ENCODE measurements around the gene TLE1. TPM values are rescaled to one million over a fixed set of nuclear protein-coding genes. Genes with fewer than 3 reads are reported as not detected.
"Not testable (repeated sequence)": the region's sequence is repeated elsewhere in the genome, so short reads cannot be mapped to it uniquely, and the experiment has no call there.

Gene TLE1
- total RNA-seq, 1 donor from 2014 or later, result 10.2 TPM

DNA sequence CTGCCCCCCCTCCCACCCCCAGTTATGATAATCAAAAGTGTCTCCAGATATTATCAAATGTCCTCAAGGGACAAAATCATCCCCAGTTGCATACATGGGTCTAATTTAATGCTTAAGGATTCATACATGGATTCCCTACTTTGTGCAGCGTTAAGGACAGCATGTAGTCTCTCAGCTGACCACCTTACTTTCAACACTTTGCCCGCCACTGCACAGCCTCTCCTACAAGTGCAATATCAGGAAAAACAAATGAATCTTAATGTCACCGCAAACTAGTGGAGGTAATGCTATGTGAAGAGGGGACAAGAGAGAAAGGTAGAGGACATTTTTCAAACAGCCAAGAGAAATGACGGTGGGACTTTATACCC, 78.6 kb downstream of the TLE1 start:
- DNase-seq (no peak), ATAC-seq (no peak)
- intact Hi-C loops (cut with micrococcal nuclease), result no loop called here

- DNase-seq, result no peak
- no peak for ATAC-seq
- intact Hi-C loops (cut with micrococcal nuclease), result no loop called here
Measured at GRCh38 chr9:81609782-81610739, 79.3 kb downstream of the TLE1 start.

DNA sequence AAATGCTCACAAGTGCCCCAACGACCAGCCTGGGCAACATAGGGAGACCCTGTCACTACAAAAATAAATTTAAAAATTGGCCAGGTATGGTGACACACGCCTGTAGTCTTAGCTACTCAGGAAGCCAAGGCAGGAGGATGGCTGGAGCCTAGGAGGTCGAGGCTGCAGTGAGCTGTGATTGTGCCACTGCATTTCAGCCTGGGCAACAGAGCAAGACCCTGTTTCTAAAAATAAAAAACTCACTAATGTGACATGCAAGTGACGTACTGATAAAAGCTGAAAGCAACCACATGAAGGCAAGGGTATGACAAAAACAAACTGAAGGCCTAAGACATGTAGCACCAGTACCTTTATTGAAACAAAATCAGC, 81.1 kb downstream of the TLE1 start:
- intact Hi-C loops (cut with micrococcal nuclease), result no loop called here
- no peak for DNase-seq
- no peak for ATAC-seq

DNA sequence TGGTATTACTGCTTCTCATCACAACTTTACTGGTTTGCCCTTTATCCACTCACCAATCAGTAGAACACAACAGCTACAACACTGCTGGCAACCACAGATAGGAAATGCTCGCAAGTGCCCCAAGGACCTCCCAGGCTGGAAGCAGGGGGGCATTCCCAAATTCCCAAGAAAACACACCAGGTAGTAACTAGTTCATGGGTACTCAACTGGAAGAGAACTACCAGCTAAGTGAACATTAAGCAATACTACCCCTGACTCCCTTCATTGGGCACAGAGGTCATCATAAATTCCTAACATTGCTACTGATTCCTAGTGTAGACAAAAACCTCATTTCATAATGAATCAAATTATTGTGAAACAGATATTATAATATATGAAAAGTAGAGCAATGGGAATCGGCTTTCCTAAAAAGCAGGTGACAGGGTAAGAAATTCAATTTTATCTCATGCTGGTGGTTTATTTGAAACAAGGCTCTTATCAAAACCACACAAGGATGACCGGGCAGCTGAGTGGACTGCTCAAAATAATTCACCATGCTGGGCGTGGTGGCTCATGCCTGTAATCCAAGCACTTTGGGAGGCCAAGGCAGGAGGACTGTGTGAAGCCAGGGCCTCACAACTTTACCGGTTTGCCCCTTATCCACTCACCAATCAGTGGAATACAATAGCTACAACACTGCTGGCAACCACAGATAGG, 81.6 kb downstream of the TLE1 start:
- ATAC-seq (no peak), DNase-seq (no peak)
- intact Hi-C loops (cut with micrococcal nuclease), result no loop called here

DNA sequence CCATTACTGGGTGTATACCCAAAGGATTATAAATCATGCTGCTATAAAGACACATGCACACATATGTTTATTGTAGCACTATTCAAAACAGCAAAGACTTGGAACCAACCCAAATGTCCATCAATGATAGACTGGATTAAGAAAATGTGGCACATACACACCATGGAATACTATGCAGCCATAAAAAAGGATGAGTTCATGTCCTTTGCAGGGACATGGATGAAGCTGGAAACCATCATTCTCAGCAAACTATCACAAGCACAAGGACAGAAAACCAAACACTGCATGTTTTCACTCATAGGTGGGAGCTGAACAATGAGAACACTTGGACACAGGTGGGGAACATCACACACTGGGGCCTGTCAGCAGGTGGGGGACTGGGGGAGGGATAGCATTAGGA, 83.1 kb downstream of the TLE1 start:
- intact Hi-C loops (cut with micrococcal nuclease); ATAC-seq; DNase-seq: not testable (repeated sequence)

DNA sequence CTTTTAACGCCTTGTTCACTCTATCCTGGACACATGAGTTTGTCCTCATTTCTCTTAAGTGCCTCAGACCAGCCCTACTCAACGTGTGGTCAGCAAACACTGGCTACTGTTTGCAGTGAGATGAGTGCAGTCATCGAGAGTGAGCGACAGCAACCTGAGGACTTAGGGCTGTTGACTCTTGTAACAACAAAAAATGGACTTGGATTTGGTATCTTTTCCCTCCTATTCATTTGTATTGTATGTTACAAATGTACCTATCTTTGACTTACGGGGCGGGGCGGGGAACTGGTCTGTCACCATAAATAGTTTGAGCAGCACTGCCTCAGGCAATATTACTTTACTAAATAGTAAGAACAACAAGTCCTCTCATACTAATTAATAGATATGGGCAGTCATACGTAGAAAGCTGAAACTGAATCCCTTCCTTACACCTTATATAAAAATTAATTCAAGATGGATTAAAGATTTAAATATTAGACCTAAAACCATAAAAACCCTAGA, 84.1 kb downstream of the TLE1 start:
- intact Hi-C loops (cut with micrococcal nuclease), result no loop called here
- ATAC-seq (no peak), DNase-seq (no peak)

- intact Hi-C loops (cut with micrococcal nuclease), result no loop called here
- DNase-seq (no peak), ATAC-seq (no peak)
Measured at GRCh38 chr9:81604306-81605169, 84.8 kb downstream of the TLE1 start.

GRCh38 chr9:81602887-81603680, 86.3 kb downstream of the TLE1 start:
- intact Hi-C loops (cut with micrococcal nuclease), result no loop called here
- no peak for DNase-seq
- ATAC-seq, result no peak

DNA sequence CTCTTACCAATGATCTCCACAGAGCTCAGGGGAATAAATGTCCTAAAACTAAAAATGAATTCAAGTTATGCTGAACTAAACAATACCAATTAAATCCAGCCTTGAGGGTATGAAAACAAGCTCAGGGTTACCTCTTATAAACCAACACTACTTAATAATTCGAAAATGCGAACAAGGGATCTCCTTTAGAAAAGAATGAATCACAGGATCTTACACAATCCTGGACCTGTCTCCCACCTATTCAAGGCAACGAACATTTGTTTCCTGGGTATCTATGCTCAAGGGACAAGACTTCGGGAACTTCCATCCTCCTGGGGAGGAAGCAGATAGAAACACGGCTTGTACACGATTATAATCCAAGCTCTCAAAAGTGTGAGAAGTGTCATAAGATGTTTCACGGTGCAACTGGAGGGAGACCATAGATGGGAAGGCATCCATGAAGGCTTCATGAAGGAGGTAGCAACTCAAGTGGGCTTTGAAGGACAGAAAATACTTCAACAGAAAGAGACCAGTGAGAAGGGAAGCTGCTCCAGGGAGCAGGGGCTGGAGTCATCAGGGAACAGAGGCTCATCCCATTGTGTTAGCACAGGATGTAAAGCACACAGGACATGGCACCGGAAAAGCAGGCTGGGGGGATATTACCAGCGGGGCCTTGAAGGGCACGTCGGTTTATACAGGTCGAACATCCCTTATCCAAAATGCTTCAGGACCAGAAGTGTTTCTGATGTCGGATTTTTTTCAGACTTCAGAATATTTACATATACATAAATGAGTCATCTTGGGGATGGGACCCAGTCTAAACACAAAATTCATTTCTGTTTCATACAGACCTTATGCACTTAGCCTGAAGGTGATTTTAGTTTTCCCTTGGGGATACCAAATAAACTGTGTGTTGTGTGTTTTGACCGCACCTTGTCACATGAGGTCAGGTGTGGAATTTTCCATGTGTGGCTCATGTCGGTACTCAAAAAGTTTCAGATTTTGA, 87.4 kb downstream of the TLE1 start:
- no peak for ATAC-seq
- DNase-seq, result no peak
- intact Hi-C loops (cut with micrococcal nuclease), result no loop called here

GRCh38 chr9:81600631-81601030, 88.7 kb downstream of the TLE1 start:
- intact Hi-C loops (cut with micrococcal nuclease), result no loop called here
- DNase-seq (no peak), ATAC-seq (no peak)

DNA sequence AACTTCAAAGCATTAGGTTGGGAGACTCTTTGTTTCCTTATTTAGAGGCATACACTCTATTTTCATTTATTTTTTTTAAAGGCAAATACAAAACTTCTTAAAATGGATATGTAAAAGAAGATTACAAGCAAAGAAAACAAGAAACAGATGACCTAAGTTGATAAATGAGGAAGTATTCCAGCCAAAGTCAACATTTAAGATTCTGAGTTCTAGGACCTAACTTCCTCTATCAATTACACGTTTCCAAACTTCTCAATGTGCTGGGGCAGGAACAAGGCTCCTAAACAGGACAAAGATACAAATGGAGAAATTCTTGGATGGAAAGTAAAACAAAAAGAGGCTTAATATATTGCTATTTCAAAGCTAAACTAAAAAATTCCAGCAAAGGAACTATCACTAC, 89.5 kb downstream of the TLE1 start:
- intact Hi-C loops (cut with micrococcal nuclease), result no loop called here
- DNase-seq (no peak), ATAC-seq (no peak)

DNA sequence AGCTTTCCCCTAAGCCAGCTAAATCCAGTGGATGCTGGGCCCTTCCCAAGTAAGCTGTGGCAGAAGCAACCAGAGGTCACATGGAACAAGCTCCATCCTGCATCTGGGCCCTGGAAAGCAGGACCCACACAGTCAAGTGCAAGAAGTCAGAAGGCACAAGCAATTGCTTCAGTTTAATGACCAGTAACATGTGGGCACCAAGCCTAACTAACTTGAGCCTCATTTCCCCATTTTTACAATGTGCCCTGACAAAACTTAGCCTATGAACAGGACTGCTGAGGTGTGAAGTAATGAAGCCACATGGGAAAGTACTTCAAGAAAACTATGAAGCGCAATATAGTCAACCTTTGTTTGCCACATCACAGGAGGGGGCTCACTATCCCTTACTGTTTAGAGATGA, 90.5 kb downstream of the TLE1 start:
- no peak for DNase-seq
- intact Hi-C loops (cut with micrococcal nuclease), result no loop called here
- ATAC-seq, result no peak

GRCh38 chr9:81598123-81598497, 91.2 kb downstream of the TLE1 start:
- intact Hi-C loops (cut with micrococcal nuclease), result no loop called here
- DNase-seq, result no peak
- peak; percentile 70 for ATAC-seq

DNA sequence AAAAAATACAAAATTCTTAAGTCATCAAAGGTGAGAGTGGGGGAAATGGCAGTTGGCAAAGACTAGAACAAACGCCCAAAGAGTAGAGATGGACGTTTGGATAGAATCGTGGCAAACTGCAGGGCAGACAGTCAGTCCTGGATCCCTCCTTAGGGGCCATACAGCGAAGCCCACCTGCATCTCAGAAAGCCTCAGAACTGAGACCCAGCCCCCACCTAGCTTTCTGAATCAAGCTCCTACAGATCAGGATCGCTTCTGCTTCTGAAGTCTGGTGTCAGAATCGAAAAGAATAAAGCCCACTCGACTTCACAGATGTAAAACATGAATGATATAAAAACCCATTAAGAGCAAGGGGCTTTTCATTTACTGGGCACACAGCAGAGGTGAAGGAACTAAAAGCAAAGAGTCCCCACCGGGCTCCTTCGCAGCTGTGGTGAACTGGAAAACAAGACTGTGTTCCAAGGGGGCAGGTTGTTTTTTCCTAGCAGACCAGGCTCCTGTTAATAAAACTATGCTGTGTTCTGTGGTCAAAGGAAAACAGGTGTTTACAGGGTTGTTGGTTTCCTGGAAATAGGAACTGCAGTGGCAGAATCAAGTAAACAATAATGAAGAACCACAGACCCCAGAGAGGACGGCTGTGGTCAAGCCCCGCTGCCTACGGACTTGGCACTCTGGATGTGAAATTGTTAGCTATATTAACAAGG, 91.8 kb downstream of the TLE1 start:
- ATAC-seq, result no peak
- intact Hi-C loops (cut with micrococcal nuclease), result no loop called here
- no peak for DNase-seq

DNA sequence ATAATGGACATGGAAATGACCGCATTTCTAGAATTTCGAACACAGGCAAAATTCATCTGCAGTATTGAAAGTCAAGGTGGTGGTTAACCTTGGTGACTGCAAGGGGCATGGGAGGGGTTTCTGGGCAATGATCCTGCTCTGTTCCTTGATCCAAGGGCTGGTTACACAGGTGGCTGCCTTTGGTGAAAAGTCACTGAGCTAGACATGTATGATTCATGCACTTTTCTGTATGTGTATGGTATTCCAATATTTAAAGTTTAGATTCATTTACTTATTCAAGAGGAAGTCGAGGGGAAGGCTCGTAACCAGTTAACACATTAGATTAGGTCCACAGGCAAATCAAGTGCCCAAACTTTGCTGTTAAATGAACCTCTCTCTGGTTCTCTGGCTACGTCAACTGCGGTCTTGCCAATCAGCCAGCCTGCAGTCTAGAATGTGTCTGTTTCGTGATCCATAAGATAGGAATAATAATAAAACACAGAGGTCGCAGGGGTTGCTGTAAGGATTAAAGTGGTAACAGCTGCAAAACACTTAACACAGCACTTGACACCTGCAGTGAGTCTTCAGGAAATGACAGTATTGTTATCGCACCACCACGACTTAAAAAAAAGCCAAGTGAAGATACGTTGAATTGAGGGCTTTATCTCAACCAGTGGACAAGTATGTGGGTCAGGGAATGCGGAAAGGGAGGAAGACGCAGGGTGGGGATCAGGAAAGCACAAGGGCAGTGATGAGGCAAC, 92.5 kb downstream of the TLE1 start:
- DNase-seq, result no peak
- no peak for ATAC-seq
- intact Hi-C loops (cut with micrococcal nuclease), result no loop called here

- intact Hi-C loops (cut with micrococcal nuclease), result no loop called here
- DNase-seq, result no peak
- no peak for ATAC-seq
Measured at GRCh38 chr9:81595887-81596543, 93.3 kb downstream of the TLE1 start.

All from left ventricle myocardium superior (tissue), 1 donor.